Naive thymus-derived CD4-positive, alpha-beta T cell (primary cell): ENCODE measurements around the gene MAP3K12. TPM values are rescaled to one million over a fixed set of nuclear protein-coding genes. Genes with fewer than 3 reads are reported as not detected.
"Not testable (repeated sequence)": the region's sequence is repeated elsewhere in the genome, so short reads cannot be mapped to it uniquely, and the experiment has no call there.

Experiments used
- ATAC-seq: fragments of 150-1000 bp; cut with Tn5 transposase; 2 replicates; pipeline ENCODE4 v1.10.0; 2021; ENCODE audit warnings: mild to moderate bottlenecking, moderate library complexity
- CTCF ChIA-PET: fragments of 350-600 bp; sonication (Branson Sonifier 250); formaldehyde crosslinking; loops from one replicate; lab custom pipeline; 2021; ENCODE audit warnings: antibody characterized with exemption; lab: Charles Lee
- POLR2A ChIA-PET: fragments of 350-600 bp; sonication (Branson Sonifier 250); formaldehyde crosslinking; loops from one replicate; lab custom pipeline; 2021; ENCODE audit warnings: antibody characterized with exemption, inconsistent platforms; lab: Charles Lee
- DNase-seq, 9 donors: peaks; one replicate each; pipeline versions ENCODE4 v3.0.0 to v3.0.0-alpha.2; 2020 to 2022; ENCODE audit warnings: mixed read lengths in 1 of 9
- H3K27ac ChIP-seq: one replicate; pipeline ENCODE4 v1.7.0; 2013; ENCODE audit warnings: mild to moderate bottlenecking, low read depth, low read length, moderate library complexity
- H3K27me3 ChIP-seq, 2 donors: one replicate each; pipeline ENCODE4 v1.7.0; 2013; ENCODE audit warnings: low read length in 2 of 2, mild to moderate bottlenecking in 2 of 2, moderate library complexity in 2 of 2; ENCODE audit not compliant: control insufficient read depth in 2 of 2, insufficient read depth in 2 of 2
- H3K36me3 ChIP-seq, 3 experiments: 1 replicate in 2 of 3; 2 replicates in 1 of 3; pipeline ENCODE4 v1.7.0; 2013; ENCODE audit warnings: low read length in 3 of 3, mild to moderate bottlenecking in 3 of 3, moderate library complexity in 1 of 3; ENCODE audit not compliant: insufficient read depth in 3 of 3, control insufficient read depth in 2 of 3
- H3K4me1 ChIP-seq, 2 donors: one replicate each; pipeline ENCODE4 v1.7.0; 2013; ENCODE audit warnings: low read length in 2 of 2, mild to moderate bottlenecking in 2 of 2, moderate library complexity in 1 of 2; ENCODE audit not compliant: control insufficient read depth in 2 of 2, insufficient read depth in 2 of 2
- H3K4me3 ChIP-seq: 2 replicates; pipeline ENCODE4 v1.7.0; 2013; ENCODE audit warnings: mild to moderate bottlenecking, low read length
- H3K9me3 ChIP-seq, 3 experiments: 1 replicate in 2 of 3; 2 replicates in 1 of 3; pipeline ENCODE4 v1.7.0; 2013; ENCODE audit warnings: low read length in 3 of 3; ENCODE audit not compliant: control insufficient read depth in 2 of 3
- H3K27ac Mint-ChIP-seq, 9 donors: one replicate each; pipeline ENCODE4 v1.8.0; 2020 to 2022; ENCODE audit warnings: mixed read lengths in 9 of 9, mild to moderate bottlenecking in 8 of 9, moderate library complexity in 5 of 9, inconsistent platforms in 2 of 9
- H3K27me3 Mint-ChIP-seq, 5 donors: one replicate each; pipeline ENCODE4 v1.8.0; 2021 to 2022; ENCODE audit warnings: mixed read lengths in 5 of 5, mild to moderate bottlenecking in 1 of 5
- H3K36me3 Mint-ChIP-seq, 5 donors: one replicate each; pipeline ENCODE4 v1.8.0; 2020 to 2022; ENCODE audit warnings: mixed read lengths in 5 of 5, mild to moderate bottlenecking in 3 of 5, inconsistent platforms in 1 of 5
- H3K4me1 Mint-ChIP-seq, 7 donors: one replicate each; pipeline ENCODE4 v1.8.0; 2020 to 2022; ENCODE audit warnings: mixed read lengths in 7 of 7, mild to moderate bottlenecking in 3 of 7, inconsistent platforms in 1 of 7
- H3K4me3 Mint-ChIP-seq, 10 donors: one replicate each; pipeline ENCODE4 v1.8.0; 2020 to 2022; ENCODE audit warnings: mild to moderate bottlenecking in 10 of 10, mixed read lengths in 10 of 10, moderate library complexity in 6 of 10, inconsistent platforms in 2 of 10
- H3K9me3 Mint-ChIP-seq, 11 donors: one replicate each; pipeline ENCODE4 v1.8.0; 2020 to 2022; ENCODE audit warnings: mixed read lengths in 11 of 11, mild to moderate bottlenecking in 4 of 11, inconsistent platforms in 1 of 11, moderate library complexity in 1 of 11
- intact Hi-C, 2 donors: fragments of 100-400 bp; cut with micrococcal nuclease; formaldehyde crosslinking; loops; one replicate each; pipeline ENCODE4 v1.15.1; 2023
- polyA plus RNA-seq, 2 donors: library from polyadenylated mRNA; unstranded; fragments of 300-500 nt; fragmentation: Illumina TruSeq; gene quantifications; one replicate each; pipeline ENCODE4 v1.2.3, GENCODE V29; 2021
- total RNA-seq, 6 experiments: library from RNA in 5 of 6; stranded (reverse) in 5 of 6; gene quantifications; 1 replicate in 5 of 6; 2 replicates in 1 of 6; pipeline ENCODE4 v1.2.3 and lab custom pipeline; 2021 to 2026

Gene MAP3K12
- total and polyA plus RNA-seq, 7 experiments from 2014 or later, result 4.9 to 29.7 (median 22.8) TPM

DNA sequence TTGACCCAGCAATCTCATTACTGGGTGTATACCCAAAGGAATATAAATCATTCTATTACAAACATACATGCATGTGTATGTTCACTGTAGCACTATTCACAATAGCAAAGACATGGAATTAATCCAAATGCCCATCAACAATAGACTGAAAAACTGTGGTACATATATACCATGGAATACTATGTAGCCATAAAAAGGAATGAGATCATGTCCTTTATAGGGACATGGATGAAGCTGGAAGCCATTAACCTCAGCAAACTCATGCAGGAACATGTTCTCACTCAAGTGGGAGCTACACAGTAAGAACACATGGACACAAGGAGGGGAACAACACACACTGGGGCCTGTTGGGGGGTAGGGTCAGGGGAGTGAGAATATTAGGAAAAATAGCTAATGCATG is 59.7 kb downstream of the MAP3K12 start:
- H3K27ac ChIP-seq, H3K9me3 Mint-ChIP-seq, H3K27me3 Mint-ChIP-seq, intact Hi-C loops, H3K27me3 ChIP-seq, ATAC-seq, H3K9me3 ChIP-seq, H3K4me3 ChIP-seq, DNase-seq: not testable (repeated sequence)
- Mint-ChIP-seq H3K4me3 (peak overlapping the region in 5 of 10 donors; percentile 11 to 45 (median 35)), H3K36me3 (peaks cover 0 to 18% (median 7%) of the 10 kb centered on the region in 5 donors), H3K4me1 (peaks cover 19 to 36% (median 29%) of the 10 kb centered on the region in 7 donors), H3K27ac (peak overlapping the region in 4 of 9 donors; percentile 47 to 76 (median 60))
- ChIA-PET CTCF (interaction anchor here (0.6 to 1.0 kb wide), 2 partner anchors 17 to 415 kb away, joined by 3 read pairs; no protein-coding TSS in a partner anchor), POLR2A (interaction anchor here (0.6 to 2.2 kb wide), 6 partner anchors 10 to 144 kb away, joined by 3 to 6 read pairs (median 4); partner anchors contain the start of genes PFDN5 and SP1)
- peaks cover 0 to 12% (median 6%) of the 10 kb centered on the region in 3 experiments for H3K36me3 ChIP-seq
- H3K4me1 ChIP-seq, result peaks cover 10 to 21% of the 10 kb centered on the region in 2 donors

DNA sequence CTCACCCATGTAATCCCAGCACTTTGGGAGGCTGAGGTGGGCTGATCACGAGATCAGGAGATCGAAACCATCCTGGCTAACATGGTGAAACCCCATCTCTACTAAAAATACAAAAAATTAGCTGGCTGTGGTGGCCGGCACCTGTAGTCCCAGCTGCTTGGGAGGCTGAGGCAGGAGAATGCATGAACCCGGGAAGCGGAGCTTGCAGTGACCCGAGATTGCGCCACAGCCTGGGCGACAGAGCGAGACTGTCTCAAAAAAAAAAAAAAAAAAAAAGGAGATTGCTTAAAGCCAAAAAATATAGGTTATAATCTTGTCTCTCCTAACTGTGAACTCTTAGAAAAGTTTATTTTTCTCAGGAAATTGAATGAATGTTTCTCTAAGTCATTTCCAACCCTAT is 63.9 kb downstream of the MAP3K12 start:
- CTCF ChIA-PET, result interaction anchor here (0.7 kb wide), 1 partner anchor 18 kb away, joined by 4 read pairs; no protein-coding TSS in a partner anchor
- H3K36me3 ChIP-seq, result not testable (repeated sequence)

DNA sequence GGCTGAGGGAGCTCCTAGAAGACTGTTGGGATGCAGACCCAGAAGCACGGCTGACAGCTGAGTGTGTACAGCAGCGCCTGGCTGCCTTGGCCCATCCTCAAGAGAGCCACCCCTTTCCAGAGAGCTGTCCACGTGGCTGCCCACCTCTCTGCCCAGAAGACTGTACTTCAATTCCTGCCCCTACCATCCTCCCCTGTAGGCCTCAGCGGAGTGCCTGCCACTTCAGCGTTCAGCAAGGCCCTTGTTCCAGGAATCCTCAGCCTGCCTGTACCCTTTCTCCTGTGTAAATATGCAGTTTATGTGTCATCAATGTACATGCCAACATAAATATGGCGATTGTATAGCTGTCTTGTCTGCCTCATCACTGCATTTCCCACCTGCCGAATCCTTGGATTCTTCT is 68.1 kb downstream of the MAP3K12 start:
- no peak overlapping the region for H3K27ac Mint-ChIP-seq
- H3K4me1 Mint-ChIP-seq, result peaks cover 0 to 4% (median 0%) of the 10 kb centered on the region in 7 donors
- DNase-seq, result no peak
- CTCF ChIA-PET, result interaction anchor here (1.1 to 1.3 kb wide), 2 partner anchors 10 to 79 kb away, joined by 3 to 4 read pairs; no protein-coding TSS in a partner anchor
- no peaks in the 10 kb centered on the region for H3K9me3 Mint-ChIP-seq
- no peak overlapping the region for H3K4me3 ChIP-seq
- no peaks in the 10 kb centered on the region for H3K36me3 ChIP-seq
- intact Hi-C loops, result no loop called here
- ATAC-seq, result no peak
- H3K27me3 Mint-ChIP-seq, result no peaks in the 10 kb centered on the region
- H3K4me1 ChIP-seq, result no peaks in the 10 kb centered on the region
- no peak overlapping the region for H3K4me3 Mint-ChIP-seq
- no peaks in the 10 kb centered on the region for H3K36me3 Mint-ChIP-seq
- H3K9me3 ChIP-seq, result no peaks in the 10 kb centered on the region
- no peak overlapping the region for H3K27ac ChIP-seq
- no peaks in the 10 kb centered on the region for H3K27me3 ChIP-seq
- POLR2A ChIA-PET, result interaction anchor here (0.6 to 0.7 kb wide), 2 partner anchors 10 to 50 kb away, joined by 3 read pairs; no protein-coding TSS in a partner anchor

More for the DNA sequence above, 63.9 kb downstream of the MAP3K12 start:
- ATAC-seq, H3K36me3 Mint-ChIP-seq, H3K4me1 Mint-ChIP-seq, H3K27ac ChIP-seq, H3K4me3 ChIP-seq, intact Hi-C loops, H3K27ac Mint-ChIP-seq, H3K4me3 Mint-ChIP-seq, H3K9me3 Mint-ChIP-seq, H3K27me3 Mint-ChIP-seq, H3K4me1 ChIP-seq, H3K27me3 ChIP-seq, DNase-seq, H3K9me3 ChIP-seq, POLR2A ChIA-PET: not testable (repeated sequence)

DNA sequence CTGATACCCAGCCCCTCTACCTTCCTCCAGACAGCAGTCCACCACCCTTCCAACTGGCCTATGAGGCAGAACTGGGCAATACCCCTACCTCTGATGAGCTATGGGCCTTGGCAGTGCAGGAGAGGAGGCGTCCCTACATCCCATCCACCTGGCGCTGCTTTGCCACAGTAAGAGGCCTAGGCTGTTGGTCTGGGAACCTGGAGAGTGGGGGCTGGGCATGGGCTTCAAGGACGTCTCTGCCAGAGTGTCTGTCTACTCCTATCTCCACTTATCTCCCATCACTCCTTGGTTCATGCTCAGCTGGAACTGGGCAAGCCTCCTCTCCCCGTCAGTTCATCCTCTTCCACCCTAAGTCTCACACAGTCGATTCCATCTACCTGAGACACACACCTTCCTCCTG is 69.1 kb downstream of the MAP3K12 start:
- Mint-ChIP-seq H3K4me3 (no peak overlapping the region), H3K4me1 (peaks cover 0 to 4% (median 0%) of the 10 kb centered on the region in 7 donors), H3K27ac (peak overlapping the region in 2 of 9 donors; percentile 9 to 25), H3K9me3 (no peaks in the 10 kb centered on the region), H3K36me3 (no peaks in the 10 kb centered on the region), H3K27me3 (no peaks in the 10 kb centered on the region)
- Histone ChIP-seq H3K4me1 (no peaks in the 10 kb centered on the region), H3K27ac (no peak overlapping the region), H3K27me3 (no peaks in the 10 kb centered on the region), H3K36me3 (no peaks in the 10 kb centered on the region), H3K4me3 (no peak overlapping the region), H3K9me3 (no peaks in the 10 kb centered on the region)
- ATAC-seq, result no peak
- ChIA-PET POLR2A (interaction anchor here (0.7 to 1.7 kb wide), 2 partner anchors 11 to 51 kb away, joined by 3 to 7 read pairs; partner anchors contain the start of gene PRR13), CTCF (interaction anchor here (0.8 to 1.1 kb wide), 2 partner anchors 9 to 78 kb away, joined by 3 to 4 read pairs; no protein-coding TSS in a partner anchor)
- intact Hi-C loops, result no loop called here
- no peak for DNase-seq

Other genes with a start within 250 kb of the MAP3K12 start
- 10 to 100 TPM in 1 of 5 experiments, 1 to 10 TPM in 2, under 1 TPM in 2; 0.08 to 65.4 (median 1.1) TPM for gene ESPL1, start 231.2 kb downstream of the MAP3K12 start, total RNA-seq
- not detected for gene ESPL1, start 231.2 kb downstream of the MAP3K12 start, polyA plus RNA-seq
- 100 to 1,000 TPM; 323 to 785 (median 692) TPM for gene PFDN5, start 203.9 kb downstream of the MAP3K12 start, total RNA-seq
- gene PFDN5, start 203.9 kb downstream of the MAP3K12 start, polyA plus RNA-seq, result 1,000 to 10,000 TPM; 1,766 to 1,956 TPM
- 10 to 100 TPM; 38.9 to 55.9 (median 49.2) TPM for gene MYG1, start 199.8 kb downstream of the MAP3K12 start, total RNA-seq
- gene MYG1, start 199.8 kb downstream of the MAP3K12 start, polyA plus RNA-seq, result 10 to 100 TPM; 69.6 to 75.1 TPM
- gene AAAS, start 177.8 kb downstream of the MAP3K12 start, total RNA-seq, result 10 to 100 TPM; 35.4 to 73.5 (median 69.0) TPM
- 10 to 100 TPM; 45.9 to 58.2 TPM for gene AAAS, start 177.8 kb downstream of the MAP3K12 start, polyA plus RNA-seq
- not detected for gene SP7, start 163.1 kb downstream of the MAP3K12 start, total RNA-seq
- gene SP7, start 163.1 kb downstream of the MAP3K12 start, polyA plus RNA-seq, result under 1 TPM; 0.13 to 0.18 TPM
- gene SP1, start 119.3 kb downstream of the MAP3K12 start, total RNA-seq, result 100 to 1,000 TPM in 2 of 5 experiments, 10 to 100 TPM in 3; 62.7 to 103 (median 79.6) TPM
- gene SP1, start 119.3 kb downstream of the MAP3K12 start, polyA plus RNA-seq, result 10 to 100 TPM; 10.2 to 13.6 TPM
- gene AMHR2, start 75.6 kb downstream of the MAP3K12 start, total RNA-seq, result not detected
- not detected for gene AMHR2, start 75.6 kb downstream of the MAP3K12 start, polyA plus RNA-seq
- gene PRR13, start 57.7 kb downstream of the MAP3K12 start, total RNA-seq, result 100 to 1,000 TPM; 147 to 215 (median 201) TPM
- gene PRR13, start 57.7 kb downstream of the MAP3K12 start, polyA plus RNA-seq, result 100 to 1,000 TPM; 493 to 529 TPM
- gene PCBP2, start 47.4 kb downstream of the MAP3K12 start, total RNA-seq, result 1,000 to 10,000 TPM in 2 of 5 experiments, 100 to 1,000 TPM in 3; 737 to 1,110 (median 928) TPM
- 100 to 1,000 TPM; 148 to 158 TPM for gene PCBP2, start 47.4 kb downstream of the MAP3K12 start, polyA plus RNA-seq
- gene TARBP2, start 1.8 kb upstream of the MAP3K12 start, total RNA-seq, result 10 to 100 TPM; 25.1 to 45.2 (median 40.7) TPM
- 10 to 100 TPM; 30.9 to 34.2 TPM for gene TARBP2, start 1.8 kb upstream of the MAP3K12 start, polyA plus RNA-seq
- gene NPFF, start 8.0 kb upstream of the MAP3K12 start, total RNA-seq, result not detected
- gene NPFF, start 8.0 kb upstream of the MAP3K12 start, polyA plus RNA-seq, result not detected
- 10 to 100 TPM; 21.9 to 39.5 (median 30.9) TPM for gene ATF7, start 126.9 kb upstream of the MAP3K12 start, total RNA-seq
- 10 to 100 TPM; 14.5 to 14.9 TPM for gene ATF7, start 126.9 kb upstream of the MAP3K12 start, polyA plus RNA-seq
- 100 to 1,000 TPM; 237 to 332 (median 275) TPM for gene ATP5MC2, start 176.6 kb upstream of the MAP3K12 start, total RNA-seq
- 100 to 1,000 TPM; 586 to 659 TPM for gene ATP5MC2, start 176.6 kb upstream of the MAP3K12 start, polyA plus RNA-seq
- gene CALCOCO1, start 228.0 kb upstream of the MAP3K12 start, total RNA-seq, result 100 to 1,000 TPM in 3 of 5 experiments, 10 to 100 TPM in 2; 66.1 to 175 (median 137) TPM
- 10 to 100 TPM; 58.7 to 68.9 TPM for gene CALCOCO1, start 228.0 kb upstream of the MAP3K12 start, polyA plus RNA-seq